Measurements from ENCODE around the gene NFYA. TPM values are rescaled to one million over a fixed set of nuclear protein-coding genes. Genes with fewer than 3 reads are reported as not detected.

Gene NFYA
- polyA plus RNA-seq, 1 donor from 2014 or later: 22.1 TPM

DNA sequence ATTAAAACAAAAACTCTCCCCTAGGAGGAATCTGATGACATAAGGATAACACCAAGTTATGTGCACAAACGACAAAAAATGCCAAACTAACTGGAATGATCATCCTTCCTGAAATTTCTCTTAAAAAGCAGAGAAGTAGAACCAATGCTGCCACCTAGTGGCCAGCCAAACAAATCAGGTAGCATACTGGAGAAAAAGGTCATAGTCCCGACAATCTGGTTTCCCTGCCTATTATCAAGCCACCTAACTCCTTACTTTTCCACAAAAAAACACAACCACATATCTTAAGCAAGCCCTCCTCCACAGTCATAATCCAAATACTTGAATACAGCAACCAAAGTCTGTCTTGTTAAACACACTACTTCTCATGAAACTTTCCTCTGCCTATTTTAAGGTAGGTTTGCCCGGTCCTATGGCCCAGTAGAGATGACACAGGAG is 5.9 kb upstream of the NFYA start:
- H3K4me2 ChIP-seq (ENCODE audit: low read length): no peak overlapping the region
- no peak overlapping the region for H2AFZ ChIP-seq (ENCODE audit: low read depth, low read length)
- no peak overlapping the region for H3K9ac ChIP-seq (ENCODE audit: low read length)
- H3K36me3 ChIP-seq (ENCODE audit: insufficient read depth, low read length): no peaks in the 10 kb centered on the region
- H3K27me3 ChIP-seq (ENCODE audit: insufficient read depth, low read depth, low read length): no peaks in the 10 kb centered on the region
- H3K9me3 ChIP-seq (ENCODE audit: low read length): no peaks in the 10 kb centered on the region
- no peak overlapping the region for H3K4me3 ChIP-seq (ENCODE audit: low read length)
- no peaks in the 10 kb centered on the region for H3F3A ChIP-seq (ENCODE audit: insufficient read depth, low read length, poor library complexity, severe bottlenecking)
- TF ChIP-seq EP300 (conservative IDR thresholded peaks at IDR 0.05; ENCODE audit: poor library complexity, severe bottlenecking) (no peak), SMC3 (conservative IDR thresholded peaks at IDR 0.05; ENCODE audit: poor library complexity) (peak; percentile 96), EZH2 (IDR thresholded peaks at IDR 0.05; ENCODE audit: borderline replicate concordance, insufficient read depth, low read length, poor library complexity, severe bottlenecking) (no peak), TAF1 (IDR thresholded peaks at IDR 0.05; ENCODE audit: low read depth) (no peak), RAD21 (conservative IDR thresholded peaks at IDR 0.05) (peak; percentile 93), POLR2AphosphoS5 (IDR thresholded peaks at IDR 0.05) (no peak), MXI1 (conservative IDR thresholded peaks at IDR 0.05; ENCODE audit: poor library complexity, severe bottlenecking) (no peak)
- TF ChIP-seq, protein P1, sequence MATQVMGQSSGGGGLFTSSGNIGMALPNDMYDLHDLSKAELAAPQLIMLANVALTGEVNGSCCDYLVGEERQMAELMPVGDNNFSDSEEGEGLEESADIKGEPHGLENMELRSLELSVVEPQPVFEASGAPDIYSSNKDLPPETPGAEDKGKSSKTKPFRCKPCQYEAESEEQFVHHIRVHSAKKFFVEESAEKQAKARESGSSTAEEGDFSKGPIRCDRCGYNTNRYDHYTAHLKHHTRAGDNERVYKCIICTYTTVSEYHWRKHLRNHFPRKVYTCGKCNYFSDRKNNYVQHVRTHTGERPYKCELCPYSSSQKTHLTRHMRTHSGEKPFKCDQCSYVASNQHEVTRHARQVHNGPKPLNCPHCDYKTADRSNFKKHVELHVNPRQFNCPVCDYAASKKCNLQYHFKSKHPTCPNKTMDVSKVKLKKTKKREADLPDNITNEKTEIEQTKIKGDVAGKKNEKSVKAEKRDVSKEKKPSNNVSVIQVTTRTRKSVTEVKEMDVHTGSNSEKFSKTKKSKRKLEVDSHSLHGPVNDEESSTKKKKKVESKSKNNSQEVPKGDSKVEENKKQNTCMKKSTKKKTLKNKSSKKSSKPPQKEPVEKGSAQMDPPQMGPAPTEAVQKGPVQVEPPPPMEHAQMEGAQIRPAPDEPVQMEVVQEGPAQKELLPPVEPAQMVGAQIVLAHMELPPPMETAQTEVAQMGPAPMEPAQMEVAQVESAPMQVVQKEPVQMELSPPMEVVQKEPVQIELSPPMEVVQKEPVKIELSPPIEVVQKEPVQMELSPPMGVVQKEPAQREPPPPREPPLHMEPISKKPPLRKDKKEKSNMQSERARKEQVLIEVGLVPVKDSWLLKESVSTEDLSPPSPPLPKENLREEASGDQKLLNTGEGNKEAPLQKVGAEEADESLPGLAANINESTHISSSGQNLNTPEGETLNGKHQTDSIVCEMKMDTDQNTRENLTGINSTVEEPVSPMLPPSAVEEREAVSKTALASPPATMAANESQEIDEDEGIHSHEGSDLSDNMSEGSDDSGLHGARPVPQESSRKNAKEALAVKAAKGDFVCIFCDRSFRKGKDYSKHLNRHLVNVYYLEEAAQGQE (IDR thresholded peaks at IDR 0.05; ENCODE audit: borderline replicate concordance): no peak
- TF ChIP-seq, protein P2, sequence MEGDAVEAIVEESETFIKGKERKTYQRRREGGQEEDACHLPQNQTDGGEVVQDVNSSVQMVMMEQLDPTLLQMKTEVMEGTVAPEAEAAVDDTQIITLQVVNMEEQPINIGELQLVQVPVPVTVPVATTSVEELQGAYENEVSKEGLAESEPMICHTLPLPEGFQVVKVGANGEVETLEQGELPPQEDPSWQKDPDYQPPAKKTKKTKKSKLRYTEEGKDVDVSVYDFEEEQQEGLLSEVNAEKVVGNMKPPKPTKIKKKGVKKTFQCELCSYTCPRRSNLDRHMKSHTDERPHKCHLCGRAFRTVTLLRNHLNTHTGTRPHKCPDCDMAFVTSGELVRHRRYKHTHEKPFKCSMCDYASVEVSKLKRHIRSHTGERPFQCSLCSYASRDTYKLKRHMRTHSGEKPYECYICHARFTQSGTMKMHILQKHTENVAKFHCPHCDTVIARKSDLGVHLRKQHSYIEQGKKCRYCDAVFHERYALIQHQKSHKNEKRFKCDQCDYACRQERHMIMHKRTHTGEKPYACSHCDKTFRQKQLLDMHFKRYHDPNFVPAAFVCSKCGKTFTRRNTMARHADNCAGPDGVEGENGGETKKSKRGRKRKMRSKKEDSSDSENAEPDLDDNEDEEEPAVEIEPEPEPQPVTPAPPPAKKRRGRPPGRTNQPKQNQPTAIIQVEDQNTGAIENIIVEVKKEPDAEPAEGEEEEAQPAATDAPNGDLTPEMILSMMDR (IDR thresholded peaks at IDR 0.05; ENCODE audit: poor library complexity, severe bottlenecking): peak; percentile 88
- H3K9me2 ChIP-seq (ENCODE audit: insufficient read depth, low read length): no peaks in the 10 kb centered on the region
- H3K79me2 ChIP-seq (replicated peaks; ENCODE audit: insufficient read depth, low read length): no peaks in the 10 kb centered on the region
- no peaks in the 10 kb centered on the region for H4K20me1 ChIP-seq (ENCODE audit: insufficient read depth)
- no peak overlapping the region for H3K27ac ChIP-seq (ENCODE audit: low read length)

DNA sequence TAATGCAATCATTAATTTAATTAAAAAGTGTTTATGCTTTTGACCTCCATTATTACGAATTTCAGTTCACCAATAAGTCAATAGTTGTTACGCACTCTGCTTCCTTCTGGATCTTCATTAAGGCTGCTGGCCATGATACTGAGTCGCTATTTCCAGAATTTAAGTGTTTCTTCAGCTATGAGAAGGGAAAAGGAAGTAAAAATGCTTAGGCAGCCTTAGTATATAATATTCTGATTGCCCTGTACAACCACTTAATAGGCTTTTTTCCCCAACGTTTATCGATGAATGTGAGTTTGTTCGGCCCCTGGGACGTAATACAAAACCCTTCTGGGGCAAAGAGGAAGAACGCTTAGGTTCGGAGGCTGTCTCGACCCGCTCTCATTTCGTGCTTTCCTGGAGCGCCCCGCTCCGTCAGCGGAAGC is 1.3 kb upstream of the NFYA start:
- H3K9me2 ChIP-seq (ENCODE audit: insufficient read depth, low read length): no peaks in the 10 kb centered on the region
- no peak overlapping the region for H2AFZ ChIP-seq (ENCODE audit: low read depth, low read length)
- H3K79me2 ChIP-seq (replicated peaks; ENCODE audit: insufficient read depth, low read length): peaks cover 27% of the 10 kb centered on the region
- H3K27ac ChIP-seq (ENCODE audit: low read length): peak overlapping the region; percentile 95
- H3K4me2 ChIP-seq (ENCODE audit: low read length): peak overlapping the region; percentile 50
- H3K4me3 ChIP-seq (ENCODE audit: low read length): peak overlapping the region; percentile 89
- H3K36me3 ChIP-seq (ENCODE audit: insufficient read depth, low read length): no peaks in the 10 kb centered on the region
- H3K9me3 ChIP-seq (ENCODE audit: low read length): no peaks in the 10 kb centered on the region
- H3K27me3 ChIP-seq (ENCODE audit: insufficient read depth, low read depth, low read length): no peaks in the 10 kb centered on the region
- H3K9ac ChIP-seq (ENCODE audit: low read length): peak overlapping the region; percentile 76
- TF ChIP-seq POLR2AphosphoS5 (IDR thresholded peaks at IDR 0.05): no peak
- TF ChIP-seq EP300 (conservative IDR thresholded peaks at IDR 0.05; ENCODE audit: poor library complexity, severe bottlenecking): no peak
- TF ChIP-seq, protein P2 (IDR thresholded peaks at IDR 0.05; ENCODE audit: poor library complexity, severe bottlenecking): no peak
- TF ChIP-seq EZH2 (IDR thresholded peaks at IDR 0.05; ENCODE audit: borderline replicate concordance, insufficient read depth, low read length, poor library complexity, severe bottlenecking): no peak
- no peak for TF ChIP-seq RAD21 (conservative IDR thresholded peaks at IDR 0.05)
- TF ChIP-seq, protein P1 (IDR thresholded peaks at IDR 0.05; ENCODE audit: borderline replicate concordance): no peak
- TF ChIP-seq SMC3 (conservative IDR thresholded peaks at IDR 0.05; ENCODE audit: poor library complexity): no peak
- TF ChIP-seq MXI1 (conservative IDR thresholded peaks at IDR 0.05; ENCODE audit: poor library complexity, severe bottlenecking): no peak
- no peak for TF ChIP-seq TAF1 (IDR thresholded peaks at IDR 0.05; ENCODE audit: low read depth)
- no peaks in the 10 kb centered on the region for H4K20me1 ChIP-seq (ENCODE audit: insufficient read depth)
- peaks cover 4% of the 10 kb centered on the region for H3F3A ChIP-seq (ENCODE audit: insufficient read depth, low read length, poor library complexity, severe bottlenecking)

Measured in neural cell (in vitro differentiated cells).